ENCODE results near the gene CLDN34.

The CLDN34 gene

GRCh38 chrX:9942086-9942485 lies 25.1 kb upstream of the CLDN34 start:
- peaks cover 54% of the 10 kb centered on the region for H3K36me3 ChIP-seq (ENCODE audit: control insufficient read depth, low read depth, low read length)
- no peak overlapping the region for H3K27ac ChIP-seq (ENCODE audit: low read length)

GRCh38 chrX:9943420-9943819 lies 23.7 kb upstream of the CLDN34 start:
- no peak overlapping the region for H3K9ac ChIP-seq (ENCODE audit: low read length)
- H3K27ac ChIP-seq (ENCODE audit: low read length): no peak overlapping the region
- no peak overlapping the region for H3K4me3 ChIP-seq (ENCODE audit: low read length)
- no peaks in the 10 kb centered on the region for H3K27me3 ChIP-seq (ENCODE audit: control insufficient read depth, insufficient read depth, low read length)
- H3K4me1 ChIP-seq (ENCODE audit: control insufficient read depth, low read depth, low read length): no peaks in the 10 kb centered on the region
- no peaks in the 10 kb centered on the region for H3K9me3 ChIP-seq (ENCODE audit: control insufficient read depth, low read depth, low read length)
- H3K36me3 ChIP-seq (ENCODE audit: control insufficient read depth, low read depth, low read length): peaks cover 57% of the 10 kb centered on the region

More at GRCh38 chrX:9942086-9942485, 25.1 kb upstream of the CLDN34 start:
- no peaks in the 10 kb centered on the region for H3K9me3 ChIP-seq (ENCODE audit: control insufficient read depth, low read depth, low read length)
- H3K4me3 ChIP-seq (ENCODE audit: low read length): no peak overlapping the region
- H3K27me3 ChIP-seq (ENCODE audit: control insufficient read depth, insufficient read depth, low read length): no peaks in the 10 kb centered on the region
- H3K9ac ChIP-seq (ENCODE audit: low read length): no peak overlapping the region
- no peaks in the 10 kb centered on the region for H3K4me1 ChIP-seq (ENCODE audit: control insufficient read depth, low read depth, low read length)

- Histone ChIP-seq H3K9ac (ENCODE audit: low read length) (no peak overlapping the region), H3K4me1 (ENCODE audit: control insufficient read depth, low read depth, low read length) (no peaks in the 10 kb centered on the region)
Observed at GRCh38 chrX:9947131-9947794, 19.9 kb upstream of the CLDN34 start.

GRCh38 chrX:9948406-9948805 lies 18.8 kb upstream of the CLDN34 start:
- Histone ChIP-seq H3K4me1 (ENCODE audit: control insufficient read depth, low read depth, low read length) (no peaks in the 10 kb centered on the region), H3K27ac (ENCODE audit: low read length) (no peak overlapping the region), H3K36me3 (ENCODE audit: control insufficient read depth, low read depth, low read length) (peaks cover 27% of the 10 kb centered on the region), H3K9ac (ENCODE audit: low read length) (no peak overlapping the region), H3K4me3 (ENCODE audit: low read length) (no peak overlapping the region), H3K9me3 (ENCODE audit: control insufficient read depth, low read depth, low read length) (no peaks in the 10 kb centered on the region), H3K27me3 (ENCODE audit: control insufficient read depth, insufficient read depth, low read length) (no peaks in the 10 kb centered on the region)

More at GRCh38 chrX:9947131-9947794, 19.9 kb upstream of the CLDN34 start:
- H3K36me3 ChIP-seq (ENCODE audit: control insufficient read depth, low read depth, low read length): peaks cover 29% of the 10 kb centered on the region
- H3K9me3 ChIP-seq (ENCODE audit: control insufficient read depth, low read depth, low read length): no peaks in the 10 kb centered on the region
- H3K27ac ChIP-seq (ENCODE audit: low read length): no peak overlapping the region
- no peaks in the 10 kb centered on the region for H3K27me3 ChIP-seq (ENCODE audit: control insufficient read depth, insufficient read depth, low read length)
- H3K4me3 ChIP-seq (ENCODE audit: low read length): no peak overlapping the region

- no peak overlapping the region for H3K4me3 ChIP-seq (ENCODE audit: low read length)
- H3K9me3 ChIP-seq (ENCODE audit: control insufficient read depth, low read depth, low read length): no peaks in the 10 kb centered on the region
- no peaks in the 10 kb centered on the region for H3K4me1 ChIP-seq (ENCODE audit: control insufficient read depth, low read depth, low read length)
- no peaks in the 10 kb centered on the region for H3K27me3 ChIP-seq (ENCODE audit: control insufficient read depth, insufficient read depth, low read length)
- H3K27ac ChIP-seq (ENCODE audit: low read length): no peak overlapping the region
- peaks cover 7% of the 10 kb centered on the region for H3K36me3 ChIP-seq (ENCODE audit: control insufficient read depth, low read depth, low read length)
- no peak overlapping the region for H3K9ac ChIP-seq (ENCODE audit: low read length)
Observed at GRCh38 chrX:9952300-9952699, 14.9 kb upstream of the CLDN34 start.

GRCh38 chrX:9953396-9953795 lies 13.8 kb upstream of the CLDN34 start:
- Histone ChIP-seq H3K9me3 (ENCODE audit: control insufficient read depth, low read depth, low read length) (no peaks in the 10 kb centered on the region), H3K36me3 (ENCODE audit: control insufficient read depth, low read depth, low read length) (no peaks in the 10 kb centered on the region), H3K4me3 (ENCODE audit: low read length) (no peak overlapping the region), H3K9ac (ENCODE audit: low read length) (no peak overlapping the region), H3K4me1 (ENCODE audit: control insufficient read depth, low read depth, low read length) (no peaks in the 10 kb centered on the region), H3K27me3 (ENCODE audit: control insufficient read depth, insufficient read depth, low read length) (no peaks in the 10 kb centered on the region), H3K27ac (ENCODE audit: low read length) (no peak overlapping the region)

- Histone ChIP-seq H3K36me3 (ENCODE audit: control insufficient read depth, low read depth, low read length) (no peaks in the 10 kb centered on the region), H3K4me3 (ENCODE audit: low read length) (no peak overlapping the region), H3K27ac (ENCODE audit: low read length) (no peak overlapping the region), H3K27me3 (ENCODE audit: control insufficient read depth, insufficient read depth, low read length) (no peaks in the 10 kb centered on the region), H3K9ac (ENCODE audit: low read length) (no peak overlapping the region), H3K4me1 (ENCODE audit: control insufficient read depth, low read depth, low read length) (no peaks in the 10 kb centered on the region), H3K9me3 (ENCODE audit: control insufficient read depth, low read depth, low read length) (no peaks in the 10 kb centered on the region)
Observed at GRCh38 chrX:9955506-9955905, 11.7 kb upstream of the CLDN34 start.

GRCh38 chrX:9957743-9958142 lies 9.4 kb upstream of the CLDN34 start:
- Histone ChIP-seq H3K4me1 (ENCODE audit: control insufficient read depth, low read depth, low read length) (no peaks in the 10 kb centered on the region), H3K9me3 (ENCODE audit: control insufficient read depth, low read depth, low read length) (no peaks in the 10 kb centered on the region), H3K9ac (ENCODE audit: low read length) (no peak overlapping the region), H3K36me3 (ENCODE audit: control insufficient read depth, low read depth, low read length) (no peaks in the 10 kb centered on the region), H3K27ac (ENCODE audit: low read length) (no peak overlapping the region), H3K4me3 (ENCODE audit: low read length) (no peak overlapping the region), H3K27me3 (ENCODE audit: control insufficient read depth, insufficient read depth, low read length) (no peaks in the 10 kb centered on the region)

- Histone ChIP-seq H3K9ac (ENCODE audit: low read length) (no peak overlapping the region), H3K4me1 (ENCODE audit: control insufficient read depth, low read depth, low read length) (no peaks in the 10 kb centered on the region), H3K4me3 (ENCODE audit: low read length) (no peak overlapping the region), H3K27me3 (ENCODE audit: control insufficient read depth, insufficient read depth, low read length) (no peaks in the 10 kb centered on the region), H3K9me3 (ENCODE audit: control insufficient read depth, low read depth, low read length) (no peaks in the 10 kb centered on the region), H3K27ac (ENCODE audit: low read length) (no peak overlapping the region), H3K36me3 (ENCODE audit: control insufficient read depth, low read depth, low read length) (no peaks in the 10 kb centered on the region)
Observed at GRCh38 chrX:9958183-9958582, 9.0 kb upstream of the CLDN34 start.

GRCh38 chrX:9961750-9962149 lies 5.4 kb upstream of the CLDN34 start:
- no peaks in the 10 kb centered on the region for H3K36me3 ChIP-seq (ENCODE audit: control insufficient read depth, low read depth, low read length)
- H3K9me3 ChIP-seq (ENCODE audit: control insufficient read depth, low read depth, low read length): no peaks in the 10 kb centered on the region
- no peaks in the 10 kb centered on the region for H3K4me1 ChIP-seq (ENCODE audit: control insufficient read depth, low read depth, low read length)
- H3K27ac ChIP-seq (ENCODE audit: low read length): no peak overlapping the region
- no peak overlapping the region for H3K9ac ChIP-seq (ENCODE audit: low read length)
- H3K27me3 ChIP-seq (ENCODE audit: control insufficient read depth, insufficient read depth, low read length): no peaks in the 10 kb centered on the region
- no peak overlapping the region for H3K4me3 ChIP-seq (ENCODE audit: low read length)

- Histone ChIP-seq H3K9ac (ENCODE audit: low read length) (no peak overlapping the region), H3K27ac (ENCODE audit: low read length) (no peak overlapping the region), H3K9me3 (ENCODE audit: control insufficient read depth, low read depth, low read length) (peaks cover 12% of the 10 kb centered on the region), H3K4me3 (ENCODE audit: low read length) (no peak overlapping the region), H3K36me3 (ENCODE audit: control insufficient read depth, low read depth, low read length) (no peaks in the 10 kb centered on the region), H3K4me1 (ENCODE audit: control insufficient read depth, low read depth, low read length) (peaks cover 23% of the 10 kb centered on the region), H3K27me3 (ENCODE audit: control insufficient read depth, insufficient read depth, low read length) (no peaks in the 10 kb centered on the region)
Observed at GRCh38 chrX:9977635-9978034, 10.5 kb downstream of the CLDN34 start.

GRCh38 chrX:9980401-9980800 lies 13.2 kb downstream of the CLDN34 start:
- Histone ChIP-seq H3K36me3 (ENCODE audit: control insufficient read depth, low read depth, low read length) (no peaks in the 10 kb centered on the region), H3K4me3 (ENCODE audit: low read length) (no peak overlapping the region), H3K9me3 (ENCODE audit: control insufficient read depth, low read depth, low read length) (no peaks in the 10 kb centered on the region), H3K9ac (ENCODE audit: low read length) (no peak overlapping the region), H3K27ac (ENCODE audit: low read length) (no peak overlapping the region), H3K4me1 (ENCODE audit: control insufficient read depth, low read depth, low read length) (peaks cover 23% of the 10 kb centered on the region), H3K27me3 (ENCODE audit: control insufficient read depth, insufficient read depth, low read length) (no peaks in the 10 kb centered on the region)

All from iPS-18a (cell line).